HEK293 (cell line): ENCODE data around the gene RCAN2.

Experiments used
- CTCF ChIA-PET: fragments of 350-600 bp; formaldehyde crosslinking; extraction: SDS; loops from one replicate; lab custom pipeline; 2021; ENCODE audit warnings: antibody characterized with exemption; lab: Yijun Ruan, JAX
- POLR2A ChIA-PET: fragments of 300-600 bp; formaldehyde crosslinking; extraction: SDS; loops from one replicate; lab custom pipeline; 2020; ENCODE audit warnings: antibody characterized with exemption, inconsistent platforms; lab: Yijun Ruan, JAX
- H3K27ac ChIP-seq: fragments of 200-500 bp; sonication (Bioruptor generic); 2 replicates; pipeline ENCODE4 v1.5.1; 2014; ENCODE audit warnings: low read depth, low read length, control low read depth, inconsistent platforms; ENCODE audit errors: extremely low read depth
- H3K36me3 ChIP-seq, 2 experiments: fragments of 200-500 bp in 1 of 2; sonication (Bioruptor generic) in 1 of 2; 1 replicate in 1 of 2; 2 replicates in 1 of 2; pipeline ENCODE4 v1.5.1; 2014 to 2017; ENCODE audit warnings: inconsistent platforms in 2 of 2, low read length in 2 of 2; ENCODE audit not compliant: control insufficient read depth in 2 of 2, insufficient read depth in 1 of 2
- H3K4me1 ChIP-seq: fragments of 200-500 bp; sonication (Bioruptor generic); 2 replicates; pipeline ENCODE4 v1.5.1; 2014; ENCODE audit warnings: mild to moderate bottlenecking, low read length, inconsistent platforms; ENCODE audit not compliant: control insufficient read depth, insufficient read depth
- H3K4me3 ChIP-seq: 2 replicates; pipeline ENCODE4 v1.5.1; 2011; ENCODE audit warnings: low read depth, mild to moderate bottlenecking, control low read depth, low read length, moderate library complexity
- H3K9me3 ChIP-seq: fragments of 200-500 bp; sonication (Bioruptor generic); 2 replicates; pipeline ENCODE4 v1.5.1; 2014; ENCODE audit warnings: low read depth, low read length, inconsistent platforms; ENCODE audit not compliant: control insufficient read depth, insufficient read depth
- HOXD13 ChIP-seq: sonication (generic); formaldehyde crosslinking; IDR thresholded peaks from 2 replicates; pipeline ENCODE4 v1.8.0; 2022; ENCODE audit warnings: missing genetic modification reagents, borderline replicate concordance
- OVOL3 ChIP-seq: fragments of 450-650 bp; formaldehyde crosslinking; IDR thresholded peaks from 2 replicates; pipeline ENCODE4 v1.5.1; 2016; ENCODE audit warnings: missing biosample characterization, missing genetic modification characterization
- SCRT2 ChIP-seq: fragments of 450-650 bp; formaldehyde crosslinking; IDR thresholded peaks from 2 replicates; pipeline ENCODE4 v1.5.1; 2016; ENCODE audit warnings: missing biosample characterization, missing genetic modification characterization
- SP2 ChIP-seq: fragments of 450-650 bp; formaldehyde crosslinking; IDR thresholded peaks from 2 replicates; pipeline ENCODE4 v1.5.1; 2016; ENCODE audit warnings: missing biosample characterization, missing genetic modification characterization
- YY2 ChIP-seq: fragments of 450-650 bp; formaldehyde crosslinking; IDR thresholded peaks from 2 replicates; pipeline ENCODE4 v1.5.1; 2016; ENCODE audit warnings: missing biosample characterization, missing genetic modification characterization
- ZBTB21 ChIP-seq: fragments of 450-650 bp; formaldehyde crosslinking; IDR thresholded peaks from 2 replicates; pipeline ENCODE4 v1.5.1; 2017; ENCODE audit warnings: missing biosample characterization, missing genetic modification characterization
- ZNF112 ChIP-seq: fragments of 450-650 bp; formaldehyde crosslinking; IDR thresholded peaks from 2 replicates; pipeline ENCODE4 v1.5.0; 2017; ENCODE audit warnings: missing biosample characterization, missing genetic modification characterization
- ZNF140 ChIP-seq: fragments of 450-650 bp; formaldehyde crosslinking; IDR thresholded peaks from 2 replicates; pipeline ENCODE4 v1.5.1; 2016; ENCODE audit warnings: missing biosample characterization, missing genetic modification characterization
- ZNF146 ChIP-seq: fragments of 450-650 bp; formaldehyde crosslinking; IDR thresholded peaks from 2 replicates; pipeline ENCODE4 v1.5.1; 2016; ENCODE audit warnings: missing biosample characterization, missing genetic modification characterization
- ZNF174 ChIP-seq: fragments of 450-650 bp; formaldehyde crosslinking; IDR thresholded peaks from 2 replicates; pipeline ENCODE4 v1.5.0; 2017; ENCODE audit warnings: missing biosample characterization, mild to moderate bottlenecking, missing genetic modification characterization
- ZNF175 ChIP-seq: fragments of 450-650 bp; formaldehyde crosslinking; IDR thresholded peaks from 2 replicates; pipeline ENCODE4 v1.5.1; 2016; ENCODE audit warnings: missing biosample characterization, missing genetic modification characterization
- ZNF211 ChIP-seq: fragments of 450-650 bp; formaldehyde crosslinking; IDR thresholded peaks from 2 replicates; pipeline ENCODE4 v1.5.1; 2016; ENCODE audit warnings: low read depth, missing biosample characterization, missing genetic modification characterization
- ZNF223 ChIP-seq: fragments of 450-650 bp; formaldehyde crosslinking; IDR thresholded peaks from 2 replicates; pipeline ENCODE4 v1.5.1; 2016; ENCODE audit warnings: missing biosample characterization, missing genetic modification characterization
- ZNF23 ChIP-seq: fragments of 450-650 bp; formaldehyde crosslinking; IDR thresholded peaks from 2 replicates; pipeline ENCODE4 v1.5.1; 2016; ENCODE audit warnings: missing biosample characterization, missing genetic modification characterization, borderline replicate concordance
- ZNF292 ChIP-seq: fragments of 450-650 bp; formaldehyde crosslinking; IDR thresholded peaks from 2 replicates; pipeline ENCODE4 v1.5.1; 2016; ENCODE audit warnings: low read depth, missing biosample characterization, missing genetic modification characterization, borderline replicate concordance
- ZNF341 ChIP-seq: fragments of 450-650 bp; formaldehyde crosslinking; IDR thresholded peaks from 2 replicates; pipeline ENCODE4; 2016; ENCODE audit warnings: low read depth, missing biosample characterization, missing genetic modification characterization
- ZNF350 ChIP-seq: fragments of 450-650 bp; formaldehyde crosslinking; IDR thresholded peaks from 2 replicates; pipeline ENCODE4 v1.5.0; 2017; ENCODE audit warnings: missing biosample characterization, mild to moderate bottlenecking, missing genetic modification characterization
- ZNF354C ChIP-seq: fragments of 450-650 bp; formaldehyde crosslinking; IDR thresholded peaks from 2 replicates; pipeline ENCODE4 v1.5.1; 2016; ENCODE audit warnings: missing biosample characterization, missing genetic modification characterization, low read depth, borderline replicate concordance
- ZNF423 ChIP-seq: fragments of 450-650 bp; formaldehyde crosslinking; IDR thresholded peaks from 2 replicates; pipeline ENCODE4 v1.5.1; 2016; ENCODE audit warnings: missing biosample characterization, missing genetic modification characterization
- ZNF529 ChIP-seq: fragments of 450-650 bp; formaldehyde crosslinking; IDR thresholded peaks from 2 replicates; pipeline ENCODE4 v1.5.1; 2017; ENCODE audit warnings: missing genetic modification characterization, missing biosample characterization; ENCODE audit not compliant: insufficient replicate concordance
- ZNF549 ChIP-seq: fragments of 450-650 bp; IDR thresholded peaks from 2 replicates; pipeline ENCODE4 v1.5.1; 2018; ENCODE audit warnings: missing biosample characterization, missing genetic modification characterization, mild to moderate bottlenecking, inconsistent platforms, moderate library complexity
- ZNF707 ChIP-seq: fragments of 450-650 bp; formaldehyde crosslinking; IDR thresholded peaks from 2 replicates; pipeline ENCODE4 v1.5.1; 2016; ENCODE audit warnings: missing biosample characterization, missing genetic modification characterization
- ZNF747 ChIP-seq: fragments of 450-650 bp; formaldehyde crosslinking; IDR thresholded peaks from 2 replicates; pipeline ENCODE4 v1.5.1; 2016; ENCODE audit warnings: missing biosample characterization, missing genetic modification characterization
- ZNF837 ChIP-seq: fragments of 450-650 bp; formaldehyde crosslinking; IDR thresholded peaks from 2 replicates; pipeline ENCODE4 v1.5.1; 2016; ENCODE audit warnings: missing biosample characterization, missing genetic modification characterization
- ZXDB ChIP-seq: fragments of 450-650 bp; formaldehyde crosslinking; IDR thresholded peaks from 2 replicates; pipeline ENCODE4 v1.5.1; 2016; ENCODE audit warnings: missing biosample characterization, missing genetic modification characterization
- TF ChIP-seq, protein P1 (sequence below): fragments of 450-650 bp; formaldehyde crosslinking; IDR thresholded peaks from 2 replicates; pipeline ENCODE4 v1.5.1; 2016; ENCODE audit warnings: missing biosample characterization, missing genetic modification characterization
- TF ChIP-seq, protein P2 (sequence below): fragments of 450-650 bp; IDR thresholded peaks from 2 replicates; pipeline ENCODE4 v1.5.1; 2018; ENCODE audit warnings: missing biosample characterization, mild to moderate bottlenecking, missing genetic modification characterization
- TF ChIP-seq, protein P3 (sequence below): fragments of 450-650 bp; formaldehyde crosslinking; IDR thresholded peaks from 2 replicates; pipeline ENCODE4 v1.5.1; 2017; ENCODE audit warnings: missing biosample characterization, missing genetic modification characterization
- TF ChIP-seq, protein P4 (sequence below): fragments of 450-650 bp; formaldehyde crosslinking; IDR thresholded peaks from 2 replicates; pipeline ENCODE4 v1.5.1; 2016; ENCODE audit warnings: missing biosample characterization, missing genetic modification characterization

RCAN2 gene

DNA sequence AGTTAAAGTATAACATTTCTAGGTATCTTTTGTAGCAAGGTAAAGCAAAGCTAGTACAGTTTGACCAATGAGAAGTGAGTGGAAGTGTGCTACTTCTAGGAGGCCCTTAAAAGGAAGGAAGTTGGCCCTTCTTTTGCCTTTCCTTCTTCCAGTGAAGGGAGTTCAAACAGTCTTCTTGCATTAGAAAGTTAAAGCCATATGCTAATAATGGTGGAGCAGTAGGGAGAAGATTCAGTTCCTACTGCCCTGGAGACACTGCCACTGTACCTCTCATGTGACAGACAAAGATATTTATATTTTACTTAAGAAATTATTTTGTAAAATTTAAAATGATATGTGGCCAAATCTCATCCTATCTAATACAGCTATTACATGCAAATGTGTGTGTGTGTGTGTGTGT is 26.0 kb upstream of the RCAN2 start (continued):
- no peak for TF ChIP-seq ZNF354C (tag by site-specific recombination)
- TF ChIP-seq ZNF350 (tag by site-specific recombination): no peak
- TF ChIP-seq, protein P1, sequence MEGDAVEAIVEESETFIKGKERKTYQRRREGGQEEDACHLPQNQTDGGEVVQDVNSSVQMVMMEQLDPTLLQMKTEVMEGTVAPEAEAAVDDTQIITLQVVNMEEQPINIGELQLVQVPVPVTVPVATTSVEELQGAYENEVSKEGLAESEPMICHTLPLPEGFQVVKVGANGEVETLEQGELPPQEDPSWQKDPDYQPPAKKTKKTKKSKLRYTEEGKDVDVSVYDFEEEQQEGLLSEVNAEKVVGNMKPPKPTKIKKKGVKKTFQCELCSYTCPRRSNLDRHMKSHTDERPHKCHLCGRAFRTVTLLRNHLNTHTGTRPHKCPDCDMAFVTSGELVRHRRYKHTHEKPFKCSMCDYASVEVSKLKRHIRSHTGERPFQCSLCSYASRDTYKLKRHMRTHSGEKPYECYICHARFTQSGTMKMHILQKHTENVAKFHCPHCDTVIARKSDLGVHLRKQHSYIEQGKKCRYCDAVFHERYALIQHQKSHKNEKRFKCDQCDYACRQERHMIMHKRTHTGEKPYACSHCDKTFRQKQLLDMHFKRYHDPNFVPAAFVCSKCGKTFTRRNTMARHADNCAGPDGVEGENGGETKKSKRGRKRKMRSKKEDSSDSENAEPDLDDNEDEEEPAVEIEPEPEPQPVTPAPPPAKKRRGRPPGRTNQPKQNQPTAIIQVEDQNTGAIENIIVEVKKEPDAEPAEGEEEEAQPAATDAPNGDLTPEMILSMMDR: no peak

DNA sequence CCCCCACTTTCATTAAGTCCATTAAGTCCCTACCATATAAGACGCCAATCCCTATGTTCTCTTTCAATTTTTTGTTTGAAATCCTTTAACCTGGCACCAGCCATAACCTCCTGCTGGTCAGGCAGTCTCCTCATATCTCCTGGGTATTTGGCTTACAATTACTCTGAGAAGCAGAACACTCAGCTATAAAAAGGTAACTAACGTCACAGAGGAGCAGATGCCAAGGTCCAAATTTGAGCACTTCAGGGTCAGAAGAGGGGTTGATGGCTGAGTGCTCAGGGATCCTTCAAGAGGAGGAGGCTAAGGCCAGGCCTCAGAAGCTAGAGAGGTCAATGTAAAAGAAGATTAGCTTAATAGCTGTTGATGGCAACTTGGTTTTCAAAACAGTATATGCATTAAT is 22.3 kb upstream of the RCAN2 start:
- no peak overlapping the region for H3K27ac ChIP-seq
- TF ChIP-seq ZNF707: no peak
- TF ChIP-seq ZNF174 (tag by site-specific recombination): no peak
- TF ChIP-seq ZNF146: no peak
- no peak for TF ChIP-seq ZNF140 (tag by site-specific recombination)
- no peak for TF ChIP-seq ZNF292 (tag by site-specific recombination)
- TF ChIP-seq ZNF223 (tag by site-specific recombination): no peak
- TF ChIP-seq, protein P2, sequence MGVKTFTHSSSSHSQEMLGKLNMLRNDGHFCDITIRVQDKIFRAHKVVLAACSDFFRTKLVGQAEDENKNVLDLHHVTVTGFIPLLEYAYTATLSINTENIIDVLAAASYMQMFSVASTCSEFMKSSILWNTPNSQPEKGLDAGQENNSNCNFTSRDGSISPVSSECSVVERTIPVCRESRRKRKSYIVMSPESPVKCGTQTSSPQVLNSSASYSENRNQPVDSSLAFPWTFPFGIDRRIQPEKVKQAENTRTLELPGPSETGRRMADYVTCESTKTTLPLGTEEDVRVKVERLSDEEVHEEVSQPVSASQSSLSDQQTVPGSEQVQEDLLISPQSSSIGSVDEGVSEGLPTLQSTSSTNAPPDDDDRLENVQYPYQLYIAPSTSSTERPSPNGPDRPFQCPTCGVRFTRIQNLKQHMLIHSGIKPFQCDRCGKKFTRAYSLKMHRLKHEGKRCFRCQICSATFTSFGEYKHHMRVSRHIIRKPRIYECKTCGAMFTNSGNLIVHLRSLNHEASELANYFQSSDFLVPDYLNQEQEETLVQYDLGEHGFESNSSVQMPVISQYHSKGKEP (tag by site-specific recombination): no peak
- no peak for TF ChIP-seq ZBTB21 (tag by site-specific recombination)
- TF ChIP-seq OVOL3 (tag by site-specific recombination): no peak
- no peak for TF ChIP-seq ZNF175
- TF ChIP-seq, all 188 proteins: peak for 0
- ChIA-PET CTCF (interaction anchor here (1.0 kb wide), 1 partner anchor 93 kb away, joined by 5 read pairs; no protein-coding TSS in a partner anchor), POLR2A (interaction anchor here (1.0 kb wide), 1 partner anchor 22 kb away, joined by 4 read pairs; no protein-coding TSS in a partner anchor)
- Histone ChIP-seq H3K36me3 (no peaks in the 10 kb centered on the region), H3K4me3 (no peak overlapping the region), H3K9me3 (no peaks in the 10 kb centered on the region), H3K4me1 (no peaks in the 10 kb centered on the region)

DNA sequence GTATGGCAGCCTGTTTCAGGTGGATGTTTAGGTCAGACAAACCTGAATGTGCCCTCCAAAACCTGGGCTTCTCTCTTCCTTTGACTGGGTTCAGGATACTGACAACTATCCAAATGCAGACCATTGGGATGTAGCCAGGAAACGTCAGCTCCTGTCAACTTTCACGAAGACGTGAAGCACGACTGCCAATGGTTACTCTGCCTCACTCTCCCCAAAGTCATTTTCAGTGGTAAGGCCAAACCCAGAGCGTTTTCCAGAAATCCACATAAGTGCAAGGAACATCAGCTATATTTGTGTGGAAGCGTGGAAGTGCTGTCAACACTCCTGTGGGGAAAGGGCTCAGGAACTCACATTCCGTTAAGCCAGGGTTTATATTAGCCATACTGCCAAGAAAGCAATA is 20.1 kb upstream of the RCAN2 start:
- no peaks in the 10 kb centered on the region for H3K36me3 ChIP-seq
- H3K4me1 ChIP-seq: no peaks in the 10 kb centered on the region
- H3K9me3 ChIP-seq: no peaks in the 10 kb centered on the region
- no peak overlapping the region for H3K27ac ChIP-seq
- H3K4me3 ChIP-seq: no peak overlapping the region
- CTCF ChIA-PET: interaction anchor here (1.0 to 1.3 kb wide), 2 partner anchors 18 to 20 kb away, joined by 3 to 5 read pairs; partner anchors contain the start of gene RCAN2
- POLR2A ChIA-PET: no interaction called here
- TF ChIP-seq ZNF23 (no peak), HOXD13 (CRISPR knock-in tag) (no peak), ZNF837 (tag by site-specific recombination) (no peak), SCRT2 (no peak), ZNF341 (tag by site-specific recombination) (no peak), ZNF112 (no peak), ZNF529 (no peak), ZNF211 (no peak), ZNF549 (tag by site-specific recombination) (no peak), ZNF146 (no peak), ZXDB (tag by site-specific recombination) (no peak), ZNF423 (tag by site-specific recombination) (no peak), ZNF747 (tag by site-specific recombination) (no peak), SP2 (no peak), YY2 (no peak)
- TF ChIP-seq, protein P3, sequence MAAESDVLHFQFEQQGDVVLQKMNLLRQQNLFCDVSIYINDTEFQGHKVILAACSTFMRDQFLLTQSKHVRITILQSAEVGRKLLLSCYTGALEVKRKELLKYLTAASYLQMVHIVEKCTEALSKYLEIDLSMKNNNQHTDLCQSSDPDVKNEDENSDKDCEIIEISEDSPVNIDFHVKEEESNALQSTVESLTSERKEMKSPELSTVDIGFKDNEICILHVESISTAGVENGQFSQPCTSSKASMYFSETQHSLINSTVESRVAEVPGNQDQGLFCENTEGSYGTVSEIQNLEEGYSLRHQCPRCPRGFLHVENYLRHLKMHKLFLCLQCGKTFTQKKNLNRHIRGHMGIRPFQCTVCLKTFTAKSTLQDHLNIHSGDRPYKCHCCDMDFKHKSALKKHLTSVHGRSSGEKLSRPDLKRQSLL (tag by site-specific recombination): no peak
- TF ChIP-seq, protein P4, sequence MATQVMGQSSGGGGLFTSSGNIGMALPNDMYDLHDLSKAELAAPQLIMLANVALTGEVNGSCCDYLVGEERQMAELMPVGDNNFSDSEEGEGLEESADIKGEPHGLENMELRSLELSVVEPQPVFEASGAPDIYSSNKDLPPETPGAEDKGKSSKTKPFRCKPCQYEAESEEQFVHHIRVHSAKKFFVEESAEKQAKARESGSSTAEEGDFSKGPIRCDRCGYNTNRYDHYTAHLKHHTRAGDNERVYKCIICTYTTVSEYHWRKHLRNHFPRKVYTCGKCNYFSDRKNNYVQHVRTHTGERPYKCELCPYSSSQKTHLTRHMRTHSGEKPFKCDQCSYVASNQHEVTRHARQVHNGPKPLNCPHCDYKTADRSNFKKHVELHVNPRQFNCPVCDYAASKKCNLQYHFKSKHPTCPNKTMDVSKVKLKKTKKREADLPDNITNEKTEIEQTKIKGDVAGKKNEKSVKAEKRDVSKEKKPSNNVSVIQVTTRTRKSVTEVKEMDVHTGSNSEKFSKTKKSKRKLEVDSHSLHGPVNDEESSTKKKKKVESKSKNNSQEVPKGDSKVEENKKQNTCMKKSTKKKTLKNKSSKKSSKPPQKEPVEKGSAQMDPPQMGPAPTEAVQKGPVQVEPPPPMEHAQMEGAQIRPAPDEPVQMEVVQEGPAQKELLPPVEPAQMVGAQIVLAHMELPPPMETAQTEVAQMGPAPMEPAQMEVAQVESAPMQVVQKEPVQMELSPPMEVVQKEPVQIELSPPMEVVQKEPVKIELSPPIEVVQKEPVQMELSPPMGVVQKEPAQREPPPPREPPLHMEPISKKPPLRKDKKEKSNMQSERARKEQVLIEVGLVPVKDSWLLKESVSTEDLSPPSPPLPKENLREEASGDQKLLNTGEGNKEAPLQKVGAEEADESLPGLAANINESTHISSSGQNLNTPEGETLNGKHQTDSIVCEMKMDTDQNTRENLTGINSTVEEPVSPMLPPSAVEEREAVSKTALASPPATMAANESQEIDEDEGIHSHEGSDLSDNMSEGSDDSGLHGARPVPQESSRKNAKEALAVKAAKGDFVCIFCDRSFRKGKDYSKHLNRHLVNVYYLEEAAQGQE (tag by site-specific recombination): no peak
